ENCODE results near the gene PROB1.
"Not testable (repeated sequence)": the region's sequence is repeated elsewhere in the genome, so short reads cannot be mapped to it uniquely, and the experiment has no call there.

PROB1 gene

DNA sequence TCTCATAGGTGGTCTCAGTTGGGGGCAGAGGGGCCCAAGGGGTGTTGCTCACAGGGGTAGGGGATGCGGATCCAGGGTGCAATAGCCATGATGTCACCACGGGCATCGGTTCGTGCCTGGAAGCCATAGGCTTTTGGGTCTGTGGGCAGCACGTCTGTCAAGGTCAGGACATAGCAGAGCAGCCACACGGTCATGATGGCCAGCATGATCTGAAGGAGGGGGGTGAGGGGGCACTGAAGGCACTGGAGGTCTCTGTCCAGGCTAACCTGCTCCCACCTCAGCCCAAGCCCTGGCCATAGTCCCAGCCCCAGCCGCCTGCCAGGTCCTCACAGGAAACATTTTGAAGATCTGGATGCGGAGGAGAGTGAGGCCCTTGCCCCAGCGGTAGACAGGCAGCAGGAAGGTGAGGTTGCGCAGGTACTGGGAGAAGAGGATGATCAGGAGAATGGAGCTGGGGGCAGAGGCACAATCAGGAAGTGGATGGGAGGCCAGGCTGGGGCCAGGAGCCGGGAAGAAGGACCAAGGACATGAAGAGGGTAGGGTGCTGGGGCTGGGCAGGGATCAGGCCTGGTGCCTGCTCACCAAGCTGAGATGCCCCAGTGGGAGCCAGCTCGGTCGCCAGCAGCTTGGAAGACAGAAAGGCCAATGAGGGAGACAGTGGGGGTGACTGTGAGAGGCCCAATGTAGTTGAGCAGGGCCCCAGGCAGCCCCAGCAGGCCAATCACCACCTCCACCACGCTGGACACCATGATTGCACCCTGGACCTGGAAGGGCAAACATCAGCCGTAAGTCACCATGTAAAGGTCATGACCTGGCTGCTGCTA lies 15.1 kb downstream of the PROB1 start:
- DNase-seq: no peak

DNA sequence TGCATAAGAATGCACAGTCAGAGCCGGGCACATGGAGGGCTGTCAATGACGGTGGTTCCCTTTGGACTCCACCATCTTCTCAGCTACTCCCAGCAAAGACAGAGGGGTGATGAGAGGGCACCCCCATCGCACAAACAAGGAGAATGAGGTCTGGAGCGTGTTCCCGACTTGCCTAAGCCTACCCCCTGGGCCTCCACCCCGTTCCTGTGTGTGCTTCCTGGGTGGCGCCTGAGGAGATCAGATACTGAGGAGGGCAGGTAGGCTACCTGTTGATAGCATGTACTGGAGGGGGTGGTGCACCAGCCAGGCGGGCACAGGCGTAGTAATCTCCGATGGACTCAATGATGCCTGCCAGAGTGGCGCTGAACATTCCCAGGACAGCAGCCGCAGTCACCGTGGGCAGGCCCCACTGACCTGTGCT lies 16.0 kb downstream of the PROB1 start:
- no peak for DNase-seq

DNA sequence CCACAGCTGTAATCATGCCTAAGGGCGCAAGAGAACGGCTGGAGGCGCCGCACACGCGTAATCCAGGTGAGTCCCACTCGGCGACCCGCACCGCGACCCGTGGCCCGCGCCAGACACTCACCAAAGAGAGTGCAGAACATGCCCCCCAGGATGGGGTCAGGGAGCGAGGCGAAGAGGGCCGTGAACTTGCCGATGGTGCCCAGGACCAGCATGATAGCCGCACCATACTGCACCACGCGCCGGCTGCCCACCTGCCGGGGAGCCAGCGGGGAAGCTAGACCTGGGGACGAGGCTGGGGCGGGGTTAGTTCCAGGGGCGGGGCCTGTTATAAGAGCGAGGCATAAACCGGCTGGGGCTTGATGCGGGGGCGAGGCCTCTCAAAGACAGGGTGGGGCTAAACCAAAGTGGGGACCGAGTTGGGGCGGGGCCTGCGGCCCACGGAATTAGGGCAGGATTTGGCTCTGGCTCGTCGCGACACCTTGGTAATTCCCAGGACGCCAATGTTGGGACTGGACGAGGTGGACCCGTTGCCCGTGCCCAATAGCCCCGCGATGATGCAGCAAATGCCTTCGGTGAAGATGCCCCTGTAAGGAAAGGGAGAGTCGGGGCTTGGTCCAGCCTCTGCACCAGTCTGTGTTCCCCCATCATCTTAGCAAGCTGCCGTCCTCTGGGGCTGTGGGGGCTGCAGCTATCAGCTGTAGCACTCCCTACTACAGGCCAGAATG lies 16.6 kb downstream of the PROB1 start:
- DNase-seq: no peak

DNA sequence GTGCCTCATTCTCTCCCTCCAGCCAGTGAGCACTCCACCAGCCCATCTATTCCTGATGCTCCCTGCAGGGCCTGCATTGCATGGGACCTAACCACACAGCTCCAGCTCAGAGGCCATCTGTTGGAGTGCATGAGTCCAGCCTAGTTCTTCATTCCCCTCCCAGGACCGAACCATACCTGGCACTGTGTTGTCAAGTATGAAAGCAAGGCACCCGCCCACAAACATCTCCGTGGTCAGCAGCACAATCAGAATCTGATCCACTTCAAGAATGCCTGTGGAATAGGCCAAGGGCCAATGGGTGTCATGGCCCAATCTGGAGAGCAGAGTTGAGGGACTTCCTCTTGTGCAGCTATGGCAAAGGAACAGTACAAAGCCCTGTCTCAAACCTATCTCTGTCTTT lies 17.7 kb downstream of the PROB1 start:
- no peak for DNase-seq

DNA sequence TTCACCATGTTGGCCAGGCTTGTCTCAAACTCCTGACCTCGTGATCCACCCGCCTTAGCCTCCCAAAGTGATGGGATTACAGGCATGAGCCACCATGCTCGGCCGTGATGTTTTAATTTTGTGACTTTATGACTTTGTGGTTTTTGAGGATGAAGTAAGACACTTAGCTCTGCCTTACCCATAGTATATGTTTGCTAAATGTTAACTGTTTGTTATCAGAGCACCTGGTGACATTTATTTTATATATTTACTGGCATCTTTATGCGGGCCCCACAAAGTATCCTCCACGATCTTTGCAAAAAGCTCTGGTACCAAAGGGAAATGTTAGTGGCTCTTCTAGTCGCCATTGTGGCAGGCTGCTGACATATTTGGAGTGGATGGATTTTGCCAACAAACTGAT lies 18.5 kb downstream of the PROB1 start:
- DNase-seq: no peak

DNA sequence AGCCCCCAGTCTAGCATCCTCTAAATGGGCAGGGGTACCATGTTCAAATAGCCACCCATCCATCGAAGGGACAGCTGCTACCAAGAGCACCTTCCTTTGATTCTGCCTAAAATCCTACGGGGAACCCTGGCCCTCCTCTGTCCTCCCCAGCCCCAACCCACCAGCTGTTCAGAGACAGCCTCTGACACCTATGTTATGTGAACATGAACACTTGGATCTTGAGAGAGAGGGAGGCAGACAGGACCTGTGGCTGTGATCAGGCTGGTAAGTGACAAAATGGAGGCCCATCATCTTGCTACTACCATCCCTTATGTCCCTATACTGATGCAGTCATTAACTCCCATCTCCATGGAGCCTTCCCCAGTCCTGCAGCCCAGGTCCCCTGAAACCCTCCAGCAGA lies 20.0 kb downstream of the PROB1 start:
- DNase-seq: no peak

DNA sequence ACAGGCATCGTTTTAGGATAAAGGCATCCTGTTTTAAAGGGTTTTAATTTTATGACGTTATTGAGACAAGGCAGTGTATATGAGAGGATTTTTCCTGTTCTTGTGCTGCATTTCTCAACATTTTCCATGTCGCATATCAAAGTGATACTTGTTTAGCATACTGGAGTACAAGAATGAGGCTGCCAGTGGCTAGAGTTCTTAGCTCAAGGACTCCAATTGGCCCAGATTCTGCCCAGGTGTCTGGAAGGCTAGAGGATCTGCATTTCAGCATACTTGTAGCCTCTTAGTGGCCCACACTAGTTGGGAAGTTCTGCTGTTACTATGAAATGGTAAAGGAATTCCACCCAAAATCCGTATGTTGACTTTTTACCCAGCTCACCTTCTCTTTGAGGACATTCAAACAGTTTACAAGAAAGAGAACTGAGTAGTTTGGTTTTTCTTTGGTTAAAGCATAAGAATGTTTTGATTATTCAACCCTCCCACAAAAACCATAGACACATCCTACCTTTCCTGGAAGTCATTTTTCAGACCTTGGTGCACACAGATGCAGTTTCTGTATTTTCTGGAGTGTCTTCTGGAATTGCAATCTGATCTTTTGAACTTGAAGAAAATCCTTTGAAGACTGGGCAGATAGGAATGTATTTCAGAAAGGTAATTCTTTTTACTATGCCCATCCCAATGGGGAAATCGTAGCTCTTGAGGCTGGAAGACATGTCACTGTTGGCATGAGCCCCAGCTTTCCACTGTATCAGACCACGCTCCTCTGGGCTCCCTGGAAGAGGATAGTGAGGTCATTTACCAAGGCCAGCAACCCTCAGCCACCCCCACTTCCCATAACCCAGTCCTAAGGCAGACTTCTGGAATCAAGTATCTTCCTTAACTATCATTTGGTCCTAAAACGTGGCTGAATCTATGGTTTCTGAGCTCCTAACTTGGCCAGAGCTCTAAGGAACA lies 23.1 kb downstream of the PROB1 start:
- no peak for DNase-seq

DNA sequence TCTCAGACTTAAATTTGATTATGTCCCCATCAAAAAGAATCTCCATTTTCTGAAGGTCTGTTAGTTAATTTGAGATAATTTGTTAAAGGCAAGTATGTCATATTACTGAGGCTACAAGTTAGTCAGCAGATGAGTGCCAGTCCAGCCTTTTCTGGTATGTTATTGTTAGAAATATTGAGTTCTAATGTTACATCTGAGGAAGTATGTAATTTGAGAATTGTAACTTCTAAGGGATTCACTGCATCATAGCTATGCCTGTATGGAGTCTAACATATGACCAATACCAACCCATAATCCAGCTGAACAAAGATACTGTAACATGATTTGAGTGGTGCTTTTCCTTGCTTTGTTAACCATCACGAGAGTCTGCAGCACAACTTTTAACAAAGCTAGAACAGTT lies 25.7 kb downstream of the PROB1 start:
- no peak for DNase-seq

DNA sequence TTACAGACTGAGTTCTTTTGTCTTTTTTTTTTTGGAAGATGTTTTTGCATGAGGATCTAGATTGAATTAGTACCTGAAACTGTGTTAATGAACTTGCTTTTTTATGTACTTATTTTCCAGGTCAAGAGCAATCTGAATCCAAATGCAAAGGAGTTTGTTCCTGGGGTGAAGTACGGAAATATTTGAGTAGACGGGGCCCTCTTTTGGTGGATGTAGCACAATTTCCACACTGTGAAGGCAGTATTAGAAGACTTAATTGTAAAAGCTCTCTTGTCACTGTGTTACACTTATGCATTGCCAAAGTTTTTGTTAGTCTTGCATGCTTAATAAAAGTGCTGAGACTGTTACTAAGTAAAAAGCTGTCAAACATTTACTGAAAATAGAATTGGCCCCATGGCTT lies 26.3 kb downstream of the PROB1 start:
- no peak for DNase-seq

DNA sequence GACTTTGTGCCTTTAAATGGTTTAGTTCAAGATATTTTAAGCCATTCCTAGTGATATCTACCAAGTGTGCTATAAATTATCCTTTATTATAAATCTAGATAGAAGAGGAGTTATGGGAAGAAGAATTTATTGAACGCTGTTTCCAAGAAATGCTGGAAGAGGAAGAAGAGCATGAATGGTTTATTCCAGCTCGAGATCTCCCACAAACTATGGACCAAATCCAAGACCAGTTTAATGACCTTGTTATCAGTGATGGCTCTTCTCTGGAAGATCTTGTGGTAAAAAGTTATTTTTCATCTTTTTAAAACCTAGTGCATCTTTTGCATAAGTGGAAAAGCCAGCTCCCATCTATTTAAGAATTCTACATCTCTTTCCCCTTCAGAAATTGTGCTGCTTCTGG lies 30.4 kb downstream of the PROB1 start:
- DNase-seq: no peak

DNA sequence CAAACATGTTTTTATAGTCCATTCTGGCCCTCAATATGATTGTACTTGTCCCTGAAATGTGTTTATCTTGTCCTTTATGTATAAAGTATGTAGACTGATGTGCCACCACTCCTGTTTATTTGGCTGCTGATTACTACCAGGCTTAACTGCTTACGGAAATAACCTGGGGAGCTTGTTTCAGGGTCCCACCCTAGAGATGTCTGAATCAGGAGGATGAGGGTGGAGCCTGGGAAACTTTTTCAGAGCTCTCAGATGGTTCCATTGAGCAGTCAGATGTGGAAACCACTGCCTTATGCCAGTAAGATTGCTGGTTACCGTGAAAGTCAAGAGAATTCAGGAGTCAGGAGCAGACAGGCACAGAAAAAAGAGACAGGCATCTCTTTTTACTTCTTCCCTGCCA lies 31.0 kb downstream of the PROB1 start:
- DNase-seq: no peak

DNA sequence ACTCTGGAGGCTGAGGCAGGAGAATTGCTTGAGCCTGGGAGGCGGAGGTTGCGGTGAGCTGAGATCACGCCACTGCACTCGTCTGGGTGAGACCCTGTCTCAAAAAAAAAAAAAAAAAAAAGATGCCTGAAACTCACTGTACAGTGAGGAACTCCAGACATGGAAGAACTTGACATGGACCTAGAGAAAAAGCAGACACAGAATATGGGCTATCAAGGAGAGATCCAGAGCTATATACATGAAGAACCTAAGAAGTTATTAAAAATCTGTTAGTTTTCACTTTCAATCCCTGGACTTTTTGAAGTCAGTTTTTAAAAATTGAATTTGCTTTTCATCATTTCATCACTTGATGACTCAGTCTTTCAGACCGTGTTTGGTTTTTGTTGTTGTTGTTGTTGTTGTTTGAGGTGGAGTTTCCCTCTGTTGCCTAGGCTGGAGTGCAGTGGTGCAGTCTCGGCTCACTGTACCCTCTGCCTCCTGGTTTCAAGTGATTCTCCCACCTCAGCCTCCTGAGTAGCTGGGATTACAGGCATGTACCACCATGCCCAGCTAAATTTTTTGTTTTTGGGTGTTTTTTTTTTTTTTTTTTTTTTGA lies 33.0 kb downstream of the PROB1 start:
- DNase-seq: no peak

DNA sequence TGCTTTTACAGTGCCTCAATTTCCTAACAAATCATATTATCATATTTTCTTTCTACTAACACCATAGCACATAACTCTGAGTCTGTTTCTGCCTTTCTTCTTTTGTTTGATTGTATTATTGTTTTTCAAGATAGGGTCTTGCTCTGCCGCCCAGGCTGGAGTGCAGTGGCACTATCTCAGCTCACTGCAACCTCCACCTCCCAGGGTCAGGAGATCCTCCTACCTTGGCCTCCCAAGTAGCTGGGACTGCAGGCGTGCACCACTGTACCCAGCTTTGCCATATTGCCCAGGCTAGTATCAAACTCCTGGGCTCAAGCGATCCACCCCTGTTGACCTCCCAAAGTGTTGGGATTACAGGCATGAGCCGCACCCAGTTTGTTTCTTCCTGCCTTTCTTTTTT lies 34.5 kb downstream of the PROB1 start:
- no peak for DNase-seq

DNA sequence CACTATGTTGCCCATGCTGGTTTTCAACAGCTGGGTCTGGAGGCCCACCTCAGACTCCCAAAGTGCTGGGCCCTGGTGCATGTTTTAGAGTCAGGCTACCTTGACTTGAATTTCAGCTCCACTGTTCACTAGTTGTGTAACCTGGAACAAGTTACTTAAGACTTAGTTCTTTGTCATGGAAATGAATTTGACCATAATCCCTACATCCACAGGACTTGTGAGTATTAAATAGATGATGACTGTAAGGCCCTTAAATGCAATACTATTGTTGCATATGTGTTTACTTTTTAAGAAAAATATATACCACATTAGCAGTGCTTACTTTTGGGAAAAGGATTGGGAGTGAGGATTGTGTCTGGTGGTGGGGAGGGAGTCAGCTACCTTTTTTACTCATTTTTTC lies 36.8 kb downstream of the PROB1 start:
- no peak for DNase-seq

DNA sequence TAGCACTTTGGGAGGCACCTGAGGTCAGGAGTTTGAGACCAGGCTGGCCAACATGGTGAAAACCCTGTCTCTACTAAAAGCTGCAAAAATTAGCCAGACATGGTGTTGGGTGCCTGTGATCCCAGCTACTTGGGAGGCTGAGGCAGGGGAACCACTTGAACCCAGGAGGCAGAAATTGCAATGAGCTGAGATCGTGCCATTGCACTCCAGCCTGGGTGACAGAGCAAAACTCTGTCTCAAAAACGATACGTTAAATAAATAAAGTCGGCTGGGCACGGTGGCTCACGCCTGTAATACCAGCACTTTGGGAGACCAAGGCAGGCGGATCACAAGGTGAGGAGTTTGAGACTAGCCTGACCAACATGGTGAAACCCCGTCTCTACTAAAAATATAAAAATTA lies 39.0 kb downstream of the PROB1 start:
- DNase-seq: not testable (repeated sequence)

DNA sequence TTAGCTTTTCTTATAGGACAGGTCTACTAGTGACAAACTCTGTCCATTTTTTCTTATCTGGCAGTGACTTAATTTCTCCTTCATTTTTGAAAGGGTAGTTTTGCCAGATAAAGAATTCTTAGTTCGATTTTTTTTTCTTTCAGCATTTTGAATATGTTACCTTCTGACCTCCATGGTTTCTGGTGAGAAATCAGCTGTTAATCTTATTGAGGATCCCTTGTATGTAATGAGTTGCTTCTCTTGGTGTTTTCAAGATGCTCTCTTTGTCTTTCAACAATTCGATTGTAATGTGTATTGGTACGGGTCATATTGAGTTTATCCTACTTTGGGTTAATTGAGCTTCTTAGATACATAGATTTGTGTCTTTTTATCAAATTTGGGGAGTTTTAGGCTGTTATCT lies 40.7 kb downstream of the PROB1 start:
- no peak for DNase-seq

DNA sequence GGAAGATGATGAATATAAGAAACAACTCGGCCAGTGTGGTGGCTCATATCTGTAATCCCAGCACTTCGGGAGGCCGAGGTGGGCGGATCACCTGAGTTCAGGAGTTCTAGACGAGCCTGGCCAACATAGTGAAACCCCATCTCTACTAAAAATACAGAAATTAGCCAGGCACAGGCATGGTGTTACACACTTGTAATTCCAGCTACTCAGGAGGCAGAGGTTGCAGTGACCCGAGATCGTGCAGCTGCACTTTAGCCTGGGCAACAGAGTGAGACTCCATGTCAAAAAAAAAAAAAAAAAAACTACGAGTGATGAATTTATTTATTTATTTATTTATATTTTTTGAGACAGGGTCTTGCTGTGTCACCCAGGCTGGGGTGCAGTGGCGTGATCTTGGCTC lies 47.0 kb downstream of the PROB1 start:
- not testable (repeated sequence) for DNase-seq

DNA sequence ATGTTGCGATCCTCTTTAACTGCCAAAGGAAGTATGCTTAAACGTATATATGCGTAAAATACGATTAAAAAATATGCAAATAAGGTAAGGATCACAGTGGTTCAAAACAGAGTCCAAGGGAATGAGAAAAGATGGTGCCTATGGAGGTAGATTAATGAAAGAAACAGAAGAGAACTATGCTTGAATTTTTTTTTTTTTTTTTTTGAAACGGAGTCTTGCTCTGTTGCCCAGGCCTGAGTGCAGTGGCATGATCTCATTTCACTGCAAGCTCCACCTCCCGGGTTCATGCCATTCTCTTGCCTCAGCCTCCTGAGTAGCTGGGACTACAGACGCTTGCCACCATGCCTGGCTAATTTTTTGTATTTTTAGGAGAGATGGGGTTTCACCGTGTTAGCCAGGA lies 49.5 kb downstream of the PROB1 start:
- not testable (repeated sequence) for DNase-seq

DNA sequence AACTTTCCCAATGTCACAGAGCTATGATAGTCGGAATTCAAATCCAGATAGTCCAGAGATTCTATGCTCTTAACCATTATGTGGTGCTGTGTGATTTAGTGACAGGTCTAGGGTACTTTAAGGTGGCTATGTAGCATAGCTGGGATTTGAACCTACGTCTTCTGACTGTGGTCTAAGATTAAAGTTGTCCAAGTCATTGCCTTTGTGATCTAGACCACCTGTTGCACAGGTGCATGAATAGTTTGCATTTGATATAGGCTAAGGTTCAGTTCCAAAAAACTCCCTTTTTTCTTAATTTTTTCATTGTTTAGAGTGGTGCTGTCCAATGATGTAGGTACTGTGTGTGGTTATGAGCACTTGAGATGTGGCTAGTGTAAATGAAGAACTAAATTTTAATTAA lies 50.7 kb downstream of the PROB1 start:
- DNase-seq: no peak

DNA sequence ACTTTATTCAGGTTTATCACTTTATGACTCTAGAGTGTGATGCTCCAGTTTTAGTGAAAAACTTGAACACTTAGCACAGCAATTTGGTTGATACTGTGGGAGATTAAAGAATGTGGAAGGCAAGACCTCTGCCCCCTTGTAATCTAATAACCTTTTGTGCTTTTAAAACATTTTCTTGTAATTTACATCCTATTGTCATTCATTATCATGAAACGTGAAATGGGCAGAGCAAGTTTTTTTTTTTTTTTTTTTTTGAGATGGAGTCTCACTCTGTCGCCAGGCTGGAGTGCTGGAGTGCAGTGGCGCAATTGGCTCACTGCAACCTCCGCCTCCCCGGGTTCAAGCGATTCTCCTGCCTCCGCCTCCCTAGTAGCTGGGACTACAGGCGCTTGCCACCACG lies 51.4 kb downstream of the PROB1 start:
- DNase-seq: no peak

DNA sequence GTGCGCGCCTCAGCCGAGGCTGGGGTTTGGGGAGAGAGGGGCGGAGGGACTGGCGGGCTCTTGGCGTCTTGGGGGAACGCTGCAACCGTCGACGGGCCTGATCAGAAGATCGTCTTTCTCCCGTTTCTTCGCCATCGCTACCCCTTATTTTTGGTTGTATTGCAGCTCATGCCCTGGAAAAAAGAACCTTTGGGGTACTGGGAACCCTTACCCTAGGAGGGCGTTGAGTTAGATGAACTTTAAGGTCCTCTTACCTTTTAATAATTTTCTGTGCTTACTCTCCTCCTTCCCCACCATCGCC lies 52.5 kb downstream of the PROB1 start:
- no peak for DNase-seq

Data from hypothalamus (tissue), 51 donors.